ENCODE measurements around the gene CATSPERZ. TPM values are rescaled to one million over a fixed set of nuclear protein-coding genes. Genes with fewer than 3 reads are reported as not detected.

Gene CATSPERZ
- total and polyA plus RNA-seq, 2 of the 13 experiments (the other 11 are each of a cell fraction or from before 2014, with no cell fraction given) = 0.22 to 0.48 TPM

DNA sequence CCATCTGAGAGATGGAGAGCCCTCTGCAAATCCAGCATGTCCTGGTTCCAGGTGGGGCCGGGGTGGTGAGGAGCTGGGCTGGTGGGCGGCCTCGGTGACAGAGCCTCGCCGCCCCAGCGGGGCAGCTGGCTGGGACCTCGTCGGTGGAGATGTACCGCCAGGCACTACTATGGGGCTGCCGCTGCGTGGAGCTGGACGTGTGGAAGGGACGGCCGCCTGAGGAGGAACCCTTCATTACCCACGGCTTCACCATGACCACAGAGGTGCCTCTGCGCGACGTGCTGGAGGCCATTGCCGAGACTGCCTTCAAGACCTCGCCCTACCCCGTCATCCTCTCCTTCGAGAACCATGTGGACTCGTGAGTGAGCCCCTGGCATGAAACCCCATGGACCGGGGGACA, 41.8 kb upstream of the CATSPERZ start:
- no peak overlapping the region for H3K4me2 ChIP-seq (ENCODE audit: low read depth, low read length)
- no peaks in the 10 kb centered on the region for H4K20me1 ChIP-seq (ENCODE audit: insufficient read depth, low read length)
- in situ Hi-C loops (cut with HindIII; ENCODE audit: extremely low pct_ligation_motif_present, low pct_unique_long_range_greater_than_20kb) = no loop called here
- no peaks in the 10 kb centered on the region for H3K9me3 ChIP-seq (ENCODE audit: low read length)
- ATAC-seq = no peak
- WGBS (ENCODE audit: low lambda C conversion rate) = 57% methylated on average over 1 of the region's 24 CpGs
- BruUV-seq (replicated peaks) = no TSS peak
- DNase-seq (ENCODE audit: low spot score) = no peak
- POLR2A ChIA-PET = interaction anchor here (2.6 kb wide), 1 partner anchor 11 kb away, joined by 10 read pairs; no protein-coding TSS in a partner anchor
- no peak overlapping the region for H3K9ac ChIP-seq (ENCODE audit: insufficient read depth, low read depth, low read length)
- CTCF ChIA-PET (ENCODE audit: low intra/inter-chr PET ratio, low total read pairs) = no interaction called here
- FAIRE-seq = no peak
- TF ChIP-seq ZNF609 (CRISPR knock-in tag; IDR thresholded peaks at IDR 0.05; ENCODE audit: borderline replicate concordance) (no peak), KDM6A (CRISPR knock-in tag; IDR thresholded peaks at IDR 0.05; ENCODE audit: low read depth) (no peak), ZFX (CRISPR knock-in tag; IDR thresholded peaks at IDR 0.05; ENCODE audit: low read depth) (no peak), ZNF777 (CRISPR knock-in tag; IDR thresholded peaks at IDR 0.05) (no peak), ZNF737 (CRISPR knock-in tag; IDR thresholded peaks at IDR 0.05; ENCODE audit: borderline replicate concordance) (no peak), TP53 (CRISPR knock-in tag; conservative IDR thresholded peaks at IDR 0.05) (no peak), ISX (CRISPR knock-in tag; conservative IDR thresholded peaks at IDR 0.05) (no peak), ZBTB14 (CRISPR knock-in tag; IDR thresholded peaks at IDR 0.05) (no peak), RBM39 (IDR thresholded peaks at IDR 0.05; ENCODE audit: low read depth, low read length, poor library complexity, severe bottlenecking) (no peak), PHF20 (CRISPR knock-in tag; IDR thresholded peaks at IDR 0.05) (no peak), ZNF740 (CRISPR knock-in tag; IDR thresholded peaks at IDR 0.05) (no peak), ZNF816 (CRISPR knock-in tag; IDR thresholded peaks at IDR 0.05; ENCODE audit: borderline replicate concordance) (no peak)
- H3K79me2 ChIP-seq (ENCODE audit: insufficient read depth, low read length) = no peaks in the 10 kb centered on the region
- H2AFZ ChIP-seq (ENCODE audit: low read length) = no peak overlapping the region
- no peak overlapping the region for H3K4me3 ChIP-seq (replicated peaks in 1 of 3; ENCODE audit: insufficient read depth in 1 of 3, low read depth in 2 of 3, low read length in 3 of 3)
- intact Hi-C loops (cut with micrococcal nuclease; ENCODE audit: unreplicated experiment) = no loop called here
- no peaks in the 10 kb centered on the region for H3K4me1 ChIP-seq (ENCODE audit: insufficient read depth, low read length)
- H3K27me3 ChIP-seq (ENCODE audit: control insufficient read depth in 1 of 2, insufficient read depth in 2 of 2, low read length in 2 of 2) = no peaks in the 10 kb centered on the region
- H3K27ac ChIP-seq (ENCODE audit: extremely low read length, insufficient read depth, low read length) = no peak overlapping the region
- H3K36me3 ChIP-seq (replicated peaks in 1 of 2; ENCODE audit: control insufficient read depth in 1 of 2, insufficient read depth in 2 of 2, low read length in 2 of 2) = peaks cover 14 to 42% of the 10 kb centered on the region in 2 experiments; a peak in 4 of 5 replicates

Measured in HepG2 (cell line).